Body of pancreas (tissue), 4 donors: ENCODE measurements around the gene NMT2.

Experiments
- CTCF ChIP-seq, 7 experiments: fragments of 450-650 bp in 4 of 7; fragments of 200-600 bp in 3 of 7; sonication (generic) in 3 of 7; IDR thresholded peaks; one replicate each; pipeline ENCODE4 v1.5.1; 2016 to 2019; ENCODE audit warnings: antibody characterized with exemption in 7 of 7
- POLR2A ChIP-seq, 3 donors: fragments of 450-650 bp; IDR thresholded peaks; one replicate each; pipeline ENCODE4 v1.6.1; 2016; ENCODE audit warnings: antibody characterized with exemption in 3 of 3, mild to moderate bottlenecking in 2 of 3

DNA sequence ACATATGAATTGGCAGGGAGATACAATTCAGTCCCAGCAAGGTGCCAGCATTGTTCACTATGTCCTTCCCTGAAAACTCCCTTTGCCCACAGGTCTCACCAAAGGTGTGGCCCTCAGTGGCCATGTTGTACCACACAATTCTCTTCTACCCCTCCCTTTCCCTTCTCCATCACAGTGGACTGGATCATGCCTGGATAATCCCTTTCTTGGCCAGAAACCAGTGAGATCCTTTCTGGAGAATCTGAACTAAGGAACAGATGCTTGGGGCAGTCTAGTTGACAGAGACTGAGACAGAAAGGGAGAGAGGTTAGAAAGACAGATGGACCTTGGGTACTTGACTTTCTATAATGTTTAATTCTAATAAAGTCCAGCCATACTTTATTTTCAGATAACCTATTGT, 9.5 kb downstream of the NMT2 start:
- TF ChIP-seq CTCF (IDR thresholded peaks at IDR 0.05): no peak
- no peak for TF ChIP-seq POLR2A (IDR thresholded peaks at IDR 0.05)
